Calu3 (cell line): ENCODE data around the gene LRG1. TPM values are rescaled to one million over a fixed set of nuclear protein-coding genes. Genes with fewer than 3 reads are reported as not detected.

Experiments
- BruUV-seq: library from RNA; stranded (reverse); fragments of 400-500 nt; replicated peaks from 2 replicates; lab custom pipeline; 2021; lab: Mats Ljungman, UMichigan
- CTCF ChIA-PET: fragments of 300-600 bp; sonication (Branson Sonifier 250); formaldehyde crosslinking; loops from one replicate; lab custom pipeline; 2022; ENCODE audit warnings: antibody characterized with exemption; lab: Charles Lee
- DNase-seq: peaks from one replicate; pipeline ENCODE4 v3.0.0; 2022
- H3K27ac Mint-ChIP-seq: one replicate; pipeline ENCODE4 v1.8.0; 2022; ENCODE audit warnings: mixed read lengths; ENCODE audit not compliant: unreplicated experiment
- H3K27me3 Mint-ChIP-seq: one replicate; pipeline ENCODE4 v1.8.0; 2022; ENCODE audit warnings: mixed read lengths; ENCODE audit not compliant: unreplicated experiment
- H3K36me3 Mint-ChIP-seq: one replicate; pipeline ENCODE4 v1.8.0; 2022; ENCODE audit warnings: mild to moderate bottlenecking, moderate library complexity, mixed read lengths; ENCODE audit not compliant: insufficient read depth, unreplicated experiment
- H3K4me1 Mint-ChIP-seq: one replicate; pipeline ENCODE4 v1.8.0; 2022; ENCODE audit warnings: mild to moderate bottlenecking, low read depth, mixed read lengths; ENCODE audit not compliant: unreplicated experiment
- H3K4me3 Mint-ChIP-seq: one replicate; pipeline ENCODE4 v1.8.0; 2022; ENCODE audit warnings: mild to moderate bottlenecking, low read depth, moderate library complexity, mixed read lengths; ENCODE audit not compliant: unreplicated experiment
- H3K9me3 Mint-ChIP-seq: one replicate; pipeline ENCODE4 v1.8.0; 2022; ENCODE audit warnings: low read depth, mixed read lengths; ENCODE audit not compliant: unreplicated experiment
- intact Hi-C: fragments of 100-400 bp; cut with micrococcal nuclease; formaldehyde crosslinking; loops from one replicate; pipeline ENCODE4 v1.10.0; 2022; ENCODE audit not compliant: unreplicated experiment
- total RNA-seq: library from RNA; stranded (reverse); gene quantifications from 2 replicates; pipeline ENCODE4 v1.2.3, GENCODE V29; 2022
- TF ChIP-seq, protein P1 (sequence below): fragments of 200-600 bp; IDR thresholded peaks from one replicate; pipeline ENCODE4 v1.8.0; 2022; ENCODE audit warnings: antibody characterized with exemption; ENCODE audit not compliant: unreplicated experiment

The LRG1 gene
- total RNA-seq, 1 experiment from 2014 or later = 28.5 TPM

- peaks cover 37% of the 10 kb centered on the region for H3K27me3 Mint-ChIP-seq
- TF ChIP-seq, protein P1, sequence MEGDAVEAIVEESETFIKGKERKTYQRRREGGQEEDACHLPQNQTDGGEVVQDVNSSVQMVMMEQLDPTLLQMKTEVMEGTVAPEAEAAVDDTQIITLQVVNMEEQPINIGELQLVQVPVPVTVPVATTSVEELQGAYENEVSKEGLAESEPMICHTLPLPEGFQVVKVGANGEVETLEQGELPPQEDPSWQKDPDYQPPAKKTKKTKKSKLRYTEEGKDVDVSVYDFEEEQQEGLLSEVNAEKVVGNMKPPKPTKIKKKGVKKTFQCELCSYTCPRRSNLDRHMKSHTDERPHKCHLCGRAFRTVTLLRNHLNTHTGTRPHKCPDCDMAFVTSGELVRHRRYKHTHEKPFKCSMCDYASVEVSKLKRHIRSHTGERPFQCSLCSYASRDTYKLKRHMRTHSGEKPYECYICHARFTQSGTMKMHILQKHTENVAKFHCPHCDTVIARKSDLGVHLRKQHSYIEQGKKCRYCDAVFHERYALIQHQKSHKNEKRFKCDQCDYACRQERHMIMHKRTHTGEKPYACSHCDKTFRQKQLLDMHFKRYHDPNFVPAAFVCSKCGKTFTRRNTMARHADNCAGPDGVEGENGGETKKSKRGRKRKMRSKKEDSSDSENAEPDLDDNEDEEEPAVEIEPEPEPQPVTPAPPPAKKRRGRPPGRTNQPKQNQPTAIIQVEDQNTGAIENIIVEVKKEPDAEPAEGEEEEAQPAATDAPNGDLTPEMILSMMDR = no peak
- intact Hi-C loops = no loop called here
- no peak overlapping the region for H3K27ac Mint-ChIP-seq
- H3K36me3 Mint-ChIP-seq = peaks cover 26% of the 10 kb centered on the region
- no TSS peak for BruUV-seq
- no peak overlapping the region for H3K4me3 Mint-ChIP-seq
- CTCF ChIA-PET = no interaction called here
- DNase-seq = no peak
- no peaks in the 10 kb centered on the region for H3K4me1 Mint-ChIP-seq
- H3K9me3 Mint-ChIP-seq = peaks cover 8% of the 10 kb centered on the region
Observed at GRCh38 chr19:4554717-4555116, 14.9 kb upstream of the LRG1 start.

DNA sequence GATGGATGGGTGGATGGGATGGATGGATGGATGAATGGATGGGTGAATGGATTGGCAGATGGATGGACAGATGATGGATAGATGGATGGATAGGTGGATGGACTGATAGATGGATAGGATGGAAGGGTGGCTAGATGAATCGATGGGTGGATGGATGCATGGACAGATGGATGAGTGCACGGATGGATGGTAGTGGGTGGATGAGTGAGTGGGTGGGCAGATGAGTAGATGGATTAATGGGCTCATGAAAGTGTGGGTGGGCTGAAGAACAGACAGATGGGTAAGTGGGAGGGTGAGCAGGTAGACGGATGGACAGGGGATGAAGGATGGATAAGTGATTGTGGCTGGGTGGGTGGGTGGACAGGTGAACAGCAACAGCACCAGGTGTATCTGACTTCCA is 13.9 kb upstream of the LRG1 start:
- BruUV-seq = no TSS peak
- CTCF ChIA-PET = no interaction called here
- TF ChIP-seq, protein P1 = no peak
- Mint-ChIP-seq H3K9me3 (peaks cover 8% of the 10 kb centered on the region), H3K36me3 (peaks cover 26% of the 10 kb centered on the region), H3K27ac (peak overlapping the region; percentile 44), H3K4me3 (no peak overlapping the region), H3K27me3 (peaks cover 46% of the 10 kb centered on the region), H3K4me1 (no peaks in the 10 kb centered on the region)
- no peak for DNase-seq
- intact Hi-C loops = no loop called here

- H3K36me3 Mint-ChIP-seq = peaks cover 26% of the 10 kb centered on the region
- peaks cover 8% of the 10 kb centered on the region for H3K9me3 Mint-ChIP-seq
- no TSS peak for BruUV-seq
- DNase-seq = no peak
- CTCF ChIA-PET = no interaction called here
- peak overlapping the region; percentile 44 for H3K27ac Mint-ChIP-seq
- intact Hi-C loops = no loop called here
- H3K4me1 Mint-ChIP-seq = no peaks in the 10 kb centered on the region
- peaks cover 51% of the 10 kb centered on the region for H3K27me3 Mint-ChIP-seq
- TF ChIP-seq, protein P1 = no peak
- H3K4me3 Mint-ChIP-seq = no peak overlapping the region
Observed at GRCh38 chr19:4553092-4553695, 13.4 kb upstream of the LRG1 start.

DNA sequence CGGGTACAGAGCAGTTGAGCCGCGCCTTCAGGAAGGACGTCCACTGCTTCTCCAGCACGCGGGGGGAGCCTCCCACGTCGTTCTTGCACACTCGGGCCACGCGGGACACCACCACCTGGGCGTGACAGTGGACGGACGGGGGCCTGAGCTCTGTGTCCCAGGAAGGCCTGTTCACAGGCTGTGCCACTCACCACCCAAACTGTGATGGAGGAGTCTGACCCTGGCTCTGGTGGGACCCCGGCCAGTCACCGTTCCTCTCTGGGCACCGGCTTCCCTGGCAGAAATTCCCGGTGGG is 12.6 kb upstream of the LRG1 start:
- BruUV-seq = no TSS peak
- DNase-seq = no peak

More for the DNA sequence above, 12.6 kb upstream of the LRG1 start:
- peaks cover 19% of the 10 kb centered on the region for H3K36me3 Mint-ChIP-seq
- H3K27me3 Mint-ChIP-seq = peaks cover 51% of the 10 kb centered on the region
- CTCF ChIA-PET = no interaction called here
- TF ChIP-seq, protein P1 = no peak
- no peak overlapping the region for H3K27ac Mint-ChIP-seq
- no peaks in the 10 kb centered on the region for H3K4me1 Mint-ChIP-seq
- intact Hi-C loops = no loop called here
- H3K9me3 Mint-ChIP-seq = peaks cover 8% of the 10 kb centered on the region
- H3K4me3 Mint-ChIP-seq = no peak overlapping the region
